HG02623 (cell line): ENCODE measurements around the gene NR1H4.
"Not testable (repeated sequence)": the region's sequence is repeated elsewhere in the genome, so short reads cannot be mapped to it uniquely, and the experiment has no call there.

Experiments
- ATAC-seq: cut with Tn5 transposase; IDR thresholded peaks from one replicate; pipeline ENCODE4 v1.9.1; 2021; ENCODE audit warnings: moderate library complexity; ENCODE audit not compliant: unreplicated experiment

NR1H4 gene

GRCh38 chr12:100473716-100474150 is at the start of gene NR1H4:
Gene NR1H4, plus strand, starts transcription at chr12:100473866. Its CDS starts 19,458 bp downstream, at chr12:100493324.
- ATAC-seq, result no peak

- ATAC-seq, result no peak
Measured at GRCh38 chr12:100426145-100426544, 47.5 kb upstream of the NR1H4 start.

- ATAC-seq, result no peak
Measured at GRCh38 chr12:100427078-100427477, 46.6 kb upstream of the NR1H4 start.

GRCh38 chr12:100430251-100430650 is 43.4 kb upstream of the NR1H4 start:
- ATAC-seq, result not testable (repeated sequence)

GRCh38 chr12:100433701-100434100 is 40.0 kb upstream of the NR1H4 start:
- ATAC-seq, result no peak

GRCh38 chr12:100434177-100434576 is 39.5 kb upstream of the NR1H4 start:
- no peak for ATAC-seq

GRCh38 chr12:100435957-100436356 is 37.7 kb upstream of the NR1H4 start:
- ATAC-seq, result no peak

GRCh38 chr12:100437038-100437841 is 36.4 kb upstream of the NR1H4 start:
- ATAC-seq, result no peak

GRCh38 chr12:100439797-100440196 is 33.9 kb upstream of the NR1H4 start:
- no peak for ATAC-seq

- ATAC-seq, result no peak
Measured at GRCh38 chr12:100442403-100442802, 31.3 kb upstream of the NR1H4 start.

GRCh38 chr12:100443434-100443833 is 30.2 kb upstream of the NR1H4 start:
- no peak for ATAC-seq

GRCh38 chr12:100445081-100445481 is 28.6 kb upstream of the NR1H4 start:
- ATAC-seq, result no peak

- no peak for ATAC-seq
Measured at GRCh38 chr12:100447381-100447780, 26.3 kb upstream of the NR1H4 start.

GRCh38 chr12:100448656-100449055 is 25.0 kb upstream of the NR1H4 start:
- ATAC-seq, result no peak

GRCh38 chr12:100450735-100451134 is 22.9 kb upstream of the NR1H4 start:
- ATAC-seq, result no peak

- no peak for ATAC-seq
Measured at GRCh38 chr12:100453951-100454350, 19.7 kb upstream of the NR1H4 start.

- ATAC-seq, result no peak
Measured at GRCh38 chr12:100455896-100456295, 17.8 kb upstream of the NR1H4 start.

GRCh38 chr12:100458191-100458590 is 15.5 kb upstream of the NR1H4 start:
- ATAC-seq, result no peak

- ATAC-seq, result no peak
Measured at GRCh38 chr12:100460702-100461101, 13.0 kb upstream of the NR1H4 start.

GRCh38 chr12:100461330-100461973 is 12.2 kb upstream of the NR1H4 start:
- no peak for ATAC-seq

GRCh38 chr12:100463661-100464060 is 10.0 kb upstream of the NR1H4 start:
- no peak for ATAC-seq

GRCh38 chr12:100464529-100464928 is 9.1 kb upstream of the NR1H4 start:
- ATAC-seq, result no peak
